HG03175 (cell line): Measurements from ENCODE around the gene COG8.

ENCODE experiments used
- ATAC-seq: cut with Tn5 transposase; IDR thresholded peaks from one replicate; pipeline ENCODE4 v1.9.1; 2021; ENCODE audit warnings: mild to moderate bottlenecking, moderate library complexity; ENCODE audit not compliant: unreplicated experiment

COG8 gene

GRCh38 chr16:69348222-69348621, 8.9 kb upstream of the COG8 start:
- no peak for ATAC-seq

DNA sequence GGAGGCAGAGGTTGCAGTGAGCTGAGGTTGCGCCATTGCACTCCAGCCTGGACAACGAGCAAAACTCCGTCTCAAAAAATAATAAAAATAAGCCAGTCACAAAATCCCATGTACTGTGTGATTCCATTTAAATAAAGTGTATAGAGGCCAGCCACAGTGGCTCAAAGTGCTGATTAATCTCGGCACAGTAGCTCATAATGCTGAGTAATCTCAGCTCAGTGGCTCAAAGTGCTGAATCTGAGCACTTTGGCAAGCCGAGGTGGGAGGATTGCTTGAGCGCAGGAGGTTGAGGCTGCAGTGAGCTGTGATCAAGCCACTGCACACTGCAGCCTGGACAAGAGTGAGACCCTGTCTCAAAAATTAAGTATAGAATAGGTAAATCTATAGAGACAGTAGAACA, 7.3 kb upstream of the COG8 start:
- no peak for ATAC-seq

DNA sequence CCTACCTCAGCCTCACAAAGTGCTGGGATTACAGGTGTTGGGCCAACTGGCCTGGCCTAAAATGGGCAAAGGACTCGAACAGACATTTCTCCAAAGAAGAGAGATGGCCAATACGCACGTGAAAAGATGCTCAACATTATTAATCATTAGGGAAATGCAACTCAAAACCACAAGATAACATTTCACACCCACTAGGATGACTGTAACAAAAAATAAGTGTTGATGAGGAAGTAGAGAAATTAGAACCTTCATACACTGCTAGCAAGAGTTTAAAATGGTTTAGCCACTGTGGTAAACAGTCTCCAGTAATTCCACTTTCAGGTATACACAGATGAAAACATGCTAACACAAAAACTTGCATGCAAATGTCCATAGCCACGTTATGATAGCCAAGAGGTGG, 6.6 kb upstream of the COG8 start:
- ATAC-seq: peak; percentile 62

- no peak for ATAC-seq
These were observed 4.8 kb upstream of the COG8 start for GRCh38 chr16:69344171-69344570.

DNA sequence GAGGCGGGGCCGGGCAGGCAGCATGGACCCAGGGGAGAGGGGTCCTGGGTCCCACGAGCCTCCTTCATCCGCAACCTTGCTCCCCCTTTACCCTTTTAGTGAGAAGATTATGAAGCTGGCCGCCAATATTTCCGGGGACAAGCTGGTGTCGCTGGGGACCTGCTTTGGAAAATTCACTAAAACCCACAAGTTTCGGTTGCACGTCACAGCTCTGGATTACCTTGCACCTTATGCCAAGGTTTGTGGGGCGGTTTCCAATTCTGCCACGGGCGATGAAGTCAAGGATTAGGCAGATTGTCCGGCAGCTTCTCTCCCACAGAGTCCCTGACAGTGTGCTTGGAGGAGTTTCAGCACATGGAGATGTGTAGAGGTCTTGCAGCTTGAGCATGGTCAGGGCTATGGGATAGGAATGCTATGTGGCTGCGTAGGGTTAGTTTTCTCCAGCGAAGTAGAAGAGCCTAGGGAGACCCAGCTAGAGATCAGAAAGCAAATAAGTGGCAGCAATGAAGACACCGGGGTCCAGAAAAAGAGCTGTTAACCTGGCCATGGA, 806 bp upstream of the COG8 start:
- ATAC-seq: no peak

- ATAC-seq: no peak
These were observed 641 bp downstream of the COG8 start for GRCh38 chr16:69338557-69339288.

GRCh38 chr16:69334696-69335095, 4.7 kb downstream of the COG8 start:
- ATAC-seq: no peak

DNA sequence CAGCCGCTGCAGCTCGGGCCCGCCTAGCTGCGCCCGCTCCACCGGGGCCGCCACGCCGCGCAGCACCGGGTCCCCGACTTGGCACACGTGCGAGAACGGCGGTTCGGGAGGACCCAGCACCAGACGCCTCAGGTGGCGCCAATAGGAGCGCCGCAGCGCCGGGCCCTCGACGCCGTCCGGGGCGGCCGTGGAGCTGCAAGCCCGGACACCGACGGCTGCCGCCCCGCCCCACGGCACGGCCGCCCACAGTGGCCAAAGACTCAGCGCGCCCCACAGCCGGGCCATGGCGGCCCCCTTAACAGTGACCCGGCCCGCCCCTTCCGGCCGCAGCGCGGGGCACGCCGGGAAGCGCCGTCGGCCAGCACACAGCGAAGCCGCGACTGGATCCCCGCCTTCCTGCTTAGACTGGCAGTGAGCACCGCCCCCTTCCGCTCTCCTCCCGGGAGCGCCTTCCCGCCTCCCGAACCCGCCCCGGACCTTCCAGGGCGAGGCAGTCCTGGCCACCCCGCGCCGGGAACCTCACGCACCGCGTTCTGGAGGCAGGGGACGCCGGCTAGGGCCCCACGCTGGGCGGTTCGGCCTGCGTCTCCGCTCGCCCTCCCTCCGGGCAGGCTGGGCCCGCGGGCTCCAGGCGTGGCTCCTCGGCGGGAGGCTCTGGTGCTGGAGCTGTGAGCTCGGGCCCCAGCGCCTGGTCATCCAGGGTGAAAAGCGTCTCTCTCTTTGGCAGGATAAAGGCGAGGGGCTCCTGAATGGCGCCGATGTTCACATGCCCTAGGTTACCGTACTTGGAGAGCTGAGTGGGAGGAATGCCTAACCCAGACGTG, 8.9 kb downstream of the COG8 start, which contains the start of gene PDF:
Gene PDF (minus strand): TSS at position 303 of the 824 bp plus-strand sequence. CDS start 18 bp downstream, at position 285.
- peak; percentile 91 for ATAC-seq

DNA sequence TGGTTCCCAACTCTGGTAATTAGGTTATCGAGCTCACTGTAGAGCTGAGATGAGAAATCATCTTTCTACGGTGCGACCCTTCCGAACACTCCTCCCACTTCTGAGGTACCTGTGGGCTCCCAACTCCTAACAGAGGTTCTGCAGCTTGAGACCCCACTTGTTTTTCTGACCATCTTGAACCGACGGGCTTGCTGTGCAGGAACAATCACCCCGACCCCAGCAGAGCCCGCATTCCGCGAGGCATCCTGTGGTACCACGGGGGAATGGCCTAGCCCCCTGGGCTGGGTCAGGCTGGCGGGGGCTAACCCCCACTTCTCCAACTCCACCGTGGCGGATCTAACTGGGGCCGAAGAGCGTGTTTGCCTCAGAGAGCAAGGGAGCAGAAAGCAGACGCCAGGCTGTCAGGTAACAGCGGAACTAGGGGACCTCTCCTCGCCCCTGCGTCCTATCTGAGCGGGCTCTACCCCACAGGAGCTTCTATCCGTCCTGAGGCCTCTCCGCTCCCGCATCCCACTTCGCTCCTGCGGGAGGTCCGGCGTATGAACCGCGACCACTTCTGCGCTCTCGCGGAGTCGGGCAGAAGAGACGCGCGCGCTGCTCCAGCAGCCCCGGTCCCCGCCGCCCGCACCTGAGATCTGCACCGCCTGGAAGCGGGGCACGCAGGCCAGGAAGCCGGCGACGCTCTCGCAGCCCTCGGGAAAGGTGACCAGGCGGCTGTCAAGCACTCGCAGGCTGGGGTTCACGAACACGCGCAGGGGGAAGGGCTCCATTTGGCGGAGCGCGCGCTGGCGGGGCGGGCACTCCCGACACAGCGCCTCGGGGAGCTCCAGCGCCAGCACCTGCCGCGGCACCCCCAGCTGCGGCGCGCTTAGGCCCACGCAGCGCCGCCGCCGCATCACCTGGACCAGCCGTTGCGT, 9.7 kb downstream of the COG8 start:
- ATAC-seq: peak; percentile 42

DNA sequence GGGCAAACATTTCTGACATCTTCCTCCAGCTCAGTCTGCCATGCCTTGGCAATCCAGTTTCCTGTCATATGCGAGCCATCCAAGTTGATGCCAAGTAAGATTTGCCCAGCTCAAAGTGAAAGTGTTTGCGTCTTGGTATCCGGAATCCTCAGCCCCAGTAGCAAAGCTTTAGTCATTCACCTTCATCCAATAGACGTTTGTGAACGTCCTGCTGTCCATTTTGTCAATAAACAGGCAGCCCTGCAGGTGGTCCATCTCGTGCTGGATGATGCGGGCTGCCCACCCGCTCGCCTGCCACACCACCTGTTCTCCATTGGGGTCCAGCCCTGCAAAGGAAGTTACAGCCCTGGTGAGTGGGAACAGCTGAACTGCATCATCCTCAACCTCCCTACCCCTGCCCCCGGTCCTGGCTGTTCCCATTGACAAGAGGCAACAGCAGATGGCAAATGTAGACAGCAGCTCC, 10.5 kb downstream of the COG8 start:
- ATAC-seq: no peak

- ATAC-seq: no peak
These were observed 11.6 kb downstream of the COG8 start for GRCh38 chr16:69327585-69328310.

- no peak for ATAC-seq
These were observed 13.0 kb downstream of the COG8 start for GRCh38 chr16:69326172-69326873.

DNA sequence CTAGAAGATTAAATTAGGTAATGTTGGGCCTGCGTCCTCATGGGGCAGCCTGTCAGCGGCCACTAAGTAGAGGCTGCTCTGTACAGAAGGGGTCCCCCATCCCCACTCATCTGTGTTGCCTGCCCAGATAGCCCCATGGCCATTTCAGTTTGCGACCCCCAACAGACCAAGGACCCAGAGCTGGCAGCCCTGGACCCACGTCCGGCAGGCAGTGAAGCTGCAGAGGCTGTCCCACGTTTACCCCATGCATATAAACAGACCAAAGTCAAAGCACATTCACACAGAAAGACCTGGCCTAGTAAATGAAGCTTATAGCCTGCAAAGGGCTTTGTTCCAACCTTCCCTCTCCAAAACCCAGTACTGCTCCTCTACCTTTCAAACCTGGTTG, 13.6 kb downstream of the COG8 start:
- ATAC-seq: no peak

GRCh38 chr16:69324585-69325253, 14.6 kb downstream of the COG8 start:
- no peak for ATAC-seq

DNA sequence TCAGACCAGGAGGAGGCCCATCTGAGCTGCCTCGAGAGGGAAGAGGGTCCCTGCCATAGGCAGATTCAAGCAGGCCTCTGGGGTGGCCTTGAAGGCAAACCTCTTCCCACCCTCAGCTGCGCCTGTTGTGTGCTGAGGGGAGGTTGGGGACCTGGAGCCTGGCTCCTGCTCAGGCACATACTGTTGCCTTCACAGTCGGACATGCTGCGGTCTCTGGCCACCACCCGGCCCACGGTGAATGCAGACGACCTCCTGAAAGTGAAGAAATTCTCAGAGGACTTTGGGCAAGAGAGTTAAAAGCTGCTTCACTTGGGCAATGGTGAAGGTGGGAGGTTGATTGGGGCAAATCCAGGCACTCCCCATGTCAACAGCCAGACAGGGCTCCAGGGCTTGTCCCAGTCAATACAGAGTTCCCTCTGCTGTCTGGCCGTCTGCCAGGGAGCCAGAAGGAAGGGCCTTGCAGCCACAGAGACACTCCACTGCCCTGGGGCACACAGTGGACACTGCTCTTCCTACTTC, 15.3 kb downstream of the COG8 start:
- ATAC-seq: no peak

DNA sequence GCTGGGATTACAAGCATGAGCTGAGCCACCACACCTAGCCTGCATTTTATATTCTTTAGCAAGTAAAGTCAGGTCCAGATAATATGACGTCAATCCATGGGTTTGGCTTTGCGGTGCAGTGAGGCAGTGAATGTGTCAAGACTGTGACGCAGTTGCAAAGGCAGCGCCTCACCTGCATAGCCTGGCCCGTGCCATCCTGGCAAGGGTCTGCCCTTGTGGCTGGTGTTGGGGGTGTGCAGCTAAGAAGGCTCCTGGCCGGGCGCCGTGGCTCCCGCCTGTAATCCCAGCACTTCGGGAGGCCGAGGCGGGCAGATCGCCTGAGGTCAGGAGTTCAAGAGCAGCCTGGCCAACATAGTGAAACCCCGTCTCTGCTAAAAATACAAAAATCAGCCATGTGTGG, 15.9 kb downstream of the COG8 start:
- no peak for ATAC-seq

DNA sequence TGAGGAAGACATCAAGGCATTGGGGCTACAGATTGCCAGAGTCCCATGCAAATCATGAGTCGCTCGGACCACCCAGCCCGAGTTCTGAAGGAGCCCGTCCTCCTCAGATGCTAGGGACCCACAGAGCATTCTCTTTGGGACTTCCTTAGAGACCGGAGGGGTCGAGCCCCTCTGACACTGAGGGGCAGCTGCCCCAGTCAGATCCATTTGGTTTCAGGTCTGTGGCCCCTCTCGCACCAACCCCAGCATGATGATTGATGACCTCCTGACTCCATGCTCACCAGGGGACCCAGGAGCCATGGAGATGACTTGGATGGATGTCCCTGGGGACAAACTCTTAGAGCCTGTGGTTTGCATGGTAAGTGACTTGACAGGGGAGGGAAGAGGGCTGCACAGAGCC, 17.0 kb downstream of the COG8 start:
- no peak for ATAC-seq

GRCh38 chr16:69321080-69321479, 18.3 kb downstream of the COG8 start:
- no peak for ATAC-seq

GRCh38 chr16:69320740-69321073, 18.7 kb downstream of the COG8 start:
- no peak for ATAC-seq
